HG03354 (cell line): ENCODE measurements around the gene PRKCE.

Experiments
- ATAC-seq: cut with Tn5 transposase; IDR thresholded peaks from one replicate; pipeline ENCODE4 v1.9.1; 2021; ENCODE audit warnings: mild to moderate bottlenecking; ENCODE audit not compliant: unreplicated experiment, poor library complexity, severe bottlenecking

Gene PRKCE

DNA sequence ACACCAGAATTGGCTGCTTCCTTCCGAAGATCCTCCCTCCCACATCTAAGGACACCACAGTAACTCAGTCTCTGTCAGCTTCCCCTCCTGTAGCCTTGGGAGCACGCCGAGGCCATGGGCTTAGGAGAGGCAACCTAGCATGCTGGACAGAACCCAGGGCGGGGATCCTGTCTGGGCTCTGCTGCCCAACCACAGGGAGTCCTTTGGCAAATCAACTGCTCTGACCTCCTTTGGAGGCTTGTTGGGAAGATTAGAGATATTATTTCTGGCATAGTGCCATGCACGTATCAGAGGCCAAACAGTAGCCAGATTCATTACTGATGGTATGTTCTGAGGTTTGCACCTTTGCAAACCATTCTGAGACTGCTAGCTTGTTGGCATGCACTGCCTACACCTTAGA, 383.1 kb downstream of the PRKCE start:
- ATAC-seq: no peak

- no peak for ATAC-seq
Measured at GRCh38 chr2:46036929-46037328, 385.5 kb downstream of the PRKCE start.

DNA sequence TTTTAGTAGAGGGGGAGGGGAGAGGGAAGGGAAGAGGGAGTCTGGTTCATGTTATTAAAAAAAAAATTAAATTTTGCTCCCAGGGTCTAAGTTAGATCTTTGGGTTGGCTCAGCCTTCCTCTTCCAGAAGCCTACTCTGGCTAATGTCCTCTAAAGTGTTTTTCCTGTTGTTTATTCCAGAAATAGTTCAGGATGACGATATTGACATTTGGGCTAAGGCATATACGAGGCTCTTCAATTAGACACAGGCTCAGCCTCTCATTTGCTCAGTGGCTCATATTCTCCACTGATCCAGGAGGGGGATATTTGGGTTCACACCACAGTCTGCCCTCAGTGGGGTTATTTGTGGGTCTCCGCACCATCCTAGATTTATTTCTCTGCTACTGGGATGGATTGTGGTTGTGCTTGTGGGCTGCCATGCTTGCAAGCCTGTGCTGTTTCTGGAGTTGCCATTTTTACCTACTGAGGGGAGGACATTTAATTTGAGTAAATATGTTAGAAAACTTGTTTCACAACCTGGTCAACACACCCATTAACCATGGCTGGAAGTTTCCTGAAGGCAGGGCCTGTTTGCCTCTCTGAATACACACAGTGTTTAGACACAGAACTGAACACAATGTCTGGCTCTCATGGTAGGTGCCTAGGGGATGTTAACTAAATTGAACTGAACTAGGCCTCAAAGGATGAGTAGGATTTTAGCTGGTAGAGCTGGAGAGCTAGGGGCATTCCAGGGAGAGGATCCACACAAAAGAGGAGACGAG, 388.2 kb downstream of the PRKCE start:
- ATAC-seq: no peak

GRCh38 chr2:46040563-46041155, 389.2 kb downstream of the PRKCE start:
- ATAC-seq: no peak

DNA sequence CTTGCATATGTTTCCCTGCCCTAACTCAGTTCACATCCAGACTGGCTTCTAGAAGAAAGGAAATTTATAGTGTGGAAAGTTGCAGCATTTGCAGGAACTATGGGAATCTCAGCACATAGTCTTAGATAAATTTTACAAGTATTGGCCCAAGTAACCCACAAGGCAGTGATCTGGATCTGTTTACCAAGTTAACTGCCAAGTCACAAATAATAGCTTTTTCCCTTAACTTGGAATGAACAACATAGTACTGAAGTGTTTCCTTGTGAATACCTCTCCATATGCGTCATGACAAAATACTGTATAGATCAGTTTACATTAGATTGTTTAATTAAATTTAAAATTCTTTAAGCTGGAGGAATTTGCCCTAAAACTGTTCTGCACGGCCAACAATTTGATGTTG, 390.0 kb downstream of the PRKCE start:
- no peak for ATAC-seq

DNA sequence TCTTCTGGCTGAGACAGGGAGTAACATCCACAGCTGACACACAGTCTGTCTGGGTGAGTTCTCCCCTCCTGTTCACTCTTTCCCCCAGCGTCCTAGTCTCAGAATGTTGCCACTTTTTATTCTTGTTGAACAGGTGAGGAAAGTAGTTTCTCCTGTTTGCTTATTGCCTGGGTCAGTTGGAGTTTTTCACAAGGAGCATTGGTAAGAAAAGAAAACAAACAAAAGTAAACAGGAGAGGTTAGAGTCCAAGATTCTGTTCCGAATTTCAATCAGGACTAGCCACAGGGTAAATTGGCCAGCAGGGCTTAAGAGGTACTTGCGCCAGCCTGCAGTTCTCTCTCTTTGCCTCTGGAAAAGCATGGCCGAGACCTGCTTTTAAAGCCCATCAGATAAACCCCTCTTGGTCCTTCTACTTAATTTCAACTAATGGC, 390.7 kb downstream of the PRKCE start:
- no peak for ATAC-seq

GRCh38 chr2:46042711-46043110, 391.2 kb downstream of the PRKCE start:
- ATAC-seq: no peak

GRCh38 chr2:46045888-46046287, 394.4 kb downstream of the PRKCE start:
- ATAC-seq: no peak

GRCh38 chr2:46047290-46047689, 395.8 kb downstream of the PRKCE start:
- no peak for ATAC-seq

GRCh38 chr2:46048693-46049092, 397.2 kb downstream of the PRKCE start:
- ATAC-seq: no peak

DNA sequence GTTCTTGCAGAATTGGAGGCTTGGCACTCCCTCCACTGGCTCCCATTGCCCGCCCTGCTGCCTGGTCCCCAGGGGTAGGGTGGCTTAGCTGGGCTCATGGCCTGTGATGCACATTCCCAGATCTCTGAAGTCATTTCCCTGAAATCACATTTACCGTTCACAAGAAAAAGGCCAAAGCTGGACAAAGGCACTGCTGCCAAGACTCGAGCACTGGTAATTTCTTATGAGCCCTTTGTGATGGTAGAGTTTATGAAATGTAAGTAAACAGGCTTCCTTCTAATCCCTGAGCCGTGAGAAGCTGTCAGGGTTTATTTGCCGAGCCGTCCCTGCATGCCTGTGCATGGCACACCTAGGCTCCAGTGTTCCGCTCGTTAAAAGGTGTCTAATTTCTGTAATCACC, 398.6 kb downstream of the PRKCE start:
- ATAC-seq: no peak

GRCh38 chr2:46050489-46050888, 399.0 kb downstream of the PRKCE start:
- no peak for ATAC-seq

GRCh38 chr2:46051085-46051484, 399.6 kb downstream of the PRKCE start:
- no peak for ATAC-seq

GRCh38 chr2:46053564-46053963, 402.1 kb downstream of the PRKCE start:
- ATAC-seq: no peak

DNA sequence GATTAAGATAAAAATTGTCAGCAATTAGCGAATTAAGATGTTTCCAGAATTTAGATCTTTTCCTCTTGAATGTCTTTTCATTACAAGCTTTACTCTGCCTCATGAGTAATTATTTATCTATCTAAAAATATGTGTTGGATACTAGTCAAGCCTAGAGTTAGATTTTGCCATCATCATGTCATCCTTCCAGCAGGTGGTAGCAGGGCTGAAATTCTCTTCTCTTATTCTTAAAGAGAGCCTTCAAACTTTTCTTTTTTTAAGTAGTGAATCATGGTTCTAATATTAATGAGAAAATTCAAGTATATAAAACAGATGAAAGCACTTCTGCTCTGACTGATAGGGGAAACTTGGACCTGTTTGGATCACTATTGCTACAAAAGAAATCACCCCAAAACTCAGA, 405.1 kb downstream of the PRKCE start:
- no peak for ATAC-seq

DNA sequence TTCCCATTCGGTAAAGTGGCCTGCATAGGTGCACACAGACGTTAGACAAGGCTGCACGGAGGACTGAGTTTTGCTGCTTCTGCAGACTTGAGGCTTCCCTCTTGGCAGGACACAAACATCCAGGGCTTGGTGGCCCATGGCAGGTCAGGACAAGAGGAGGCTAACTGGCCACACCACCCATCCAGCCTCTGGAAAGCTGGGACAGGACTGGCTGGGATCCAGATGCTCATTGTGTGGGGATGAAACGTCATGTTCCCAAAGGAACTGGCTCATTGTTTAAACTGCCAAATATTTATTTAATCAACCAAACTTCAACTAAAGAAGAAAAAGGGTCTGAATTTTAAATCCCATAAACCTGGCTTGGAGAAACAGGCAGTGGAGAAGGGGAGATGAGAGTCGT, 406.7 kb downstream of the PRKCE start:
- ATAC-seq: no peak

DNA sequence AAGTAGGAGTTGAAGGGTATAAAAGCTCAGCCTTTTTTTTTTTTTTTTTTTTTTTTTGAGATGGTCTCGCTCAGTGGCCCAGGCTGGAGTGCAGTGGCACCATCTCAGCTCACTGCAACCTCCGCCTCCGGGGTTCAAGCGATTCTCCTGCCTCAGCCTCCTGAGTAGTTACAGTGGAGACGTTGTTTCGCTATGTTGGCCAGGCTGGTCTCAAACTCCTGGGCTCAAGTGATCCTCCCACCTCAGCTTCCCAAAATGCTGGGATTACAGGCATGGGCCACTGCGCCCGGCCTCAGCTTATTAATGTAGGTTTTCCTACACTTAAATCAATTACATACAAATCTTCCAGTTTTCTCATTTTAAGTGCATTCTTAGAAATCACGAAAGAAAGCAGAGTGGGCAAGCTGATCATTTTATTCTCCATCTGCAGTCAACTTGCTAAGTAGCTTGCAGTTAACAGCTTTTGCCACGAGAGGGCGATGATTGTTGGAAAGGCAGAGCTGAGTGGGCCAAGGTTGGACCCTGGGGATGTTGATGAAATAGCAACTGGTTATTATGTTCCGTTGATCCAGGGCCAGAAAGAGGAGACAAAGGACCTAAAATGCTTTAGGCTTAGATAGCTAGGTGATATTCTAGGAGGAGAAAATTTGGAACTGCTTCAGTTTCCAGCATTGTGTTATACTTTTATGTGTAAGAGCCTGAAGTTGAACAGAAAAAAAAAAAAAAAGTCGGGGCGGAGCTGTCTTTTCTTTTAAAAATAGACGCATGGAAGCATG, 411.4 kb downstream of the PRKCE start:
- ATAC-seq: peak; percentile 45

- ATAC-seq: no peak
Measured at GRCh38 chr2:46064396-46064795, 412.9 kb downstream of the PRKCE start.

- no peak for ATAC-seq
Measured at GRCh38 chr2:46065152-46065551, 413.7 kb downstream of the PRKCE start.

GRCh38 chr2:46066116-46066515, 414.6 kb downstream of the PRKCE start:
- ATAC-seq: no peak

DNA sequence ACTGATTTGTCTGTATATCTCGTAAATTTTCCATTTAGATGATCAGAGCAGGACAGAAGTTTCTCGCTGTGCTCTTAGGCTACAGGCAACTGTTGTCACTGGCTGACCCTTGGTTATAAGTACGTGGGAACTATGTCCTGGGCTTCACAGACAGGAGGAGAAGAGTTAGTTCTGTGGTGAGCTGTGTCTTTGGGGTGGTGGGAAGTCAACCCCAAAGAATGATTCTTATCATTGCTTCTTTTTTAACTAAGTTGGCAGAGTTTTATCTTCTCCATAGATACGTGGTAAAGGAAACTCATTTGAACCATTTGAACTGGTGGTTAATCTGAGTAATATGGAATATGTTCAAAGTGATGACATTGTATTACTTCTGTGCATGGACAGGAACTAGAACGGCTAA, 415.1 kb downstream of the PRKCE start:
- no peak for ATAC-seq
